Activated naive CD4-positive, alpha-beta T cell (primary cell): ENCODE results near the gene SIVA1.
A peak's percentile ranks its signal among the peaks of the same experiment; 100 is the strongest.

Source experiments
- DNase-seq, 4 experiments: peaks; one replicate each; lab custom pipeline; 2025; lab: John Stamatoyannopoulos, UW

SIVA1 gene, protein sequence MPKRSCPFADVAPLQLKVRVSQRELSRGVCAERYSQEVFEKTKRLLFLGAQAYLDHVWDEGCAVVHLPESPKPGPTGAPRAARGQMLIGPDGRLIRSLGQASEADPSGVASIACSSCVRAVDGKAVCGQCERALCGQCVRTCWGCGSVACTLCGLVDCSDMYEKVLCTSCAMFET

DNA sequence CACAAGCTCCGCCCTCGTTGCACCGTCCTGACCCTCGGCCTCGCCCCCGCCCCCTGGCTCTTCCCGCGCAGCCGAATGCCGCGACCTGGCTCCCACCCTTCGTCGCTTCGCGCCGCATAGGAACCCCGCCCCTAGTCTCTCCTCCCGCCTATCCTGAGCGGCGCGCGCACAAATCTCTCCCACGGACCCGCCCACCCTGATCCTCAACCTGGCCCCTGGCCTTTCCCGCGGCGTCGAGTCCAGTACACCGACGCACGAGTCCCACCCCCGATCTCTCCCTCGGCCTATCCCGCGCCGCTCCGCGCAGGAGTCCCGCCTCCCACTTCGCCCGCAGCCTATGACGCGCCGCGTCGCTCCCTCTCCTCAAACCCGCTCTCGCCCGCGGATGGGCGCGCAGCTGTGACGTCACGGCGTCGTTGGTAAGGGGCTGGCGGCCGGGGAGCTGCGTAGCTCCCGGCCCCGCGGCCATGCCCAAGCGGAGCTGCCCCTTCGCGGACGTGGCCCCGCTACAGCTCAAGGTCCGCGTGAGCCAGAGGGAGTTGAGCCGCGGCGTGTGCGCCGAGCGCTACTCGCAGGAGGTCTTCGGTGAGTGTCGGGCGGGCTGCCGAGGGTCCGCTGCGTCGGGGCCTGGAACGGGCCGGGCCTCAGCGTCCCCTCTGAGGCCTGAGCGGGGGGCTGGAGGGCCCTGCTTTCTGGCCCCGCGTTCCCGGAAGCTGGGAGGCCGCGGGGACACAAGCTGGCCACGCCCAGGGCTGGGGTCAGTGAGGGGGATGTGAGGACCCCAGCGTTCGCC lies at the start of gene SIVA1:
TSS of gene SIVA1 (plus strand) at position 413 of the 793 bp plus-strand sequence. CDS start at position 468, 55 bp downstream.
- DNase-seq = peak; percentile 99 to 100 (median 100)

DNA sequence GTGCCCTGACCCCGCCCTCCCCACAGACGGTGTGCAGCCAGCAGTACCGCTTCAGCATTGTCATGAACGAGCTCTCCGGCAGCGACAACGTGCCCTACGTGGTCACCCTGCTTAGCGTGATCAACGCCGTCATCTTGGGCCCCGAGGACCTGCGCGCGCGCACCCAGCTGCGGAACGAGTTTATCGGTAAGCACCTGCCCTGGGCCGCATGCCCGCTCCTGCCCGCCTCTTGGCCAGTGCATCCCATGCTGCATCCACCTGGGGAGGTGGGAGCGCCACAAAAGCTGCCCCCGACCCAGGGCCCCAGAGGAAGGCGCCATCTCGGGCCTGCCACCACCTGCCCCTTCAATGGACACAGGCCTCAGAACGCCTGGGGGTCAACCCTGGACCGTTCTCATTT lies 49.7 kb upstream of the SIVA1 start:
- DNase-seq = no peak

DNA sequence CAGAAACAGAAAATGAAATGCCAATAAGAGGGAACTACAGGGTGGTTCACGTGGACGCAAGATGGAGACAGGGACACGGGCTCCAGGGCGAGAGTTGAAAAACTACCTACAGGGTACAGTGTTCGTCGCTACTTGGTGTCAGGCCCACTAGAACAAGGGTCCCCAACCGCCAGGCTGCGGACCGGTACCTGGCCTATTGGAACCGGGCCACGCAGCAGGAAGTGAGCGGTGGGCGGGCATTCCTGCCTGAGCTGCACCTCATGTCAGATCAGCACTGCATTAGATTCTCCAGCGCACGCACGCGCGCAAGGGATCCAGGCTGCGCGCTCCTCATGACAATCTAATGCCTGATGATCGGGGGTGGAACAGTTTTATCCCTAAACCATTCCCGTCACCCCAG lies 48.7 kb upstream of the SIVA1 start:
- no peak for DNase-seq

DNA sequence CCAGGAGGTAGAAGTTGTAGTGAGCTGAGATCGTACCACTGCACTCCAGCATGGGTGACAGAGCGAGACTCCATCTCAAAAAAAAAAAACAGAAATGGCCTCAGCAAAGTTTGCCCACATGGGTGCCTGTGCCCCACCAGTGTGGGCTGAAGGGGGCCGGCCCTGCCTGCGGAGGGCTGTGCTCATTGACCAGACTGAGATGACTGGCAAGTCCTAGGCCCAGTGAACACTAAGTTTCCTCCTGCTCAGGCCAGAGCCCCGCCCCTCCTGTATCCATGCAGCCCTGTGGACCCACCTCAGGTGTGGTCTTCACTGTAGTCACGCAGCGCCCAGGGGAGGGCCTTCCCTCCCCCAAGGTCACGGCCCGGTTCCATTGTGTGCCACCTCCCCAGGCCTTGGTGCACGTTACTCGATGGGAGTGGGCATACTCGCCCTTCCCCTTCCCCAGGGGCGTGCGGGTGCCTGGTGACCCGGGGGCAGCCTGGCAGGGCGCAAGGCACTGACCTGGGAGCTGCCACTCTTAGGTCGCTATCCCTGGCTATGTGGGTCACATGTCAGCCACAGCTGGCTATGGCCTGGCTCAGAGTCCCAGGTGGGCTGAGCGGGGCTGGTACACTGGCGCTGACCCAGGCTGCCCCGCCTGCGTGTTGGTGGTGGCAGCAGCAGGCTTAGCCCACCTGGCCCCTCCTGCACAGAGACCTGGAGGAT lies 47.5 kb upstream of the SIVA1 start:
- no peak for DNase-seq

DNA sequence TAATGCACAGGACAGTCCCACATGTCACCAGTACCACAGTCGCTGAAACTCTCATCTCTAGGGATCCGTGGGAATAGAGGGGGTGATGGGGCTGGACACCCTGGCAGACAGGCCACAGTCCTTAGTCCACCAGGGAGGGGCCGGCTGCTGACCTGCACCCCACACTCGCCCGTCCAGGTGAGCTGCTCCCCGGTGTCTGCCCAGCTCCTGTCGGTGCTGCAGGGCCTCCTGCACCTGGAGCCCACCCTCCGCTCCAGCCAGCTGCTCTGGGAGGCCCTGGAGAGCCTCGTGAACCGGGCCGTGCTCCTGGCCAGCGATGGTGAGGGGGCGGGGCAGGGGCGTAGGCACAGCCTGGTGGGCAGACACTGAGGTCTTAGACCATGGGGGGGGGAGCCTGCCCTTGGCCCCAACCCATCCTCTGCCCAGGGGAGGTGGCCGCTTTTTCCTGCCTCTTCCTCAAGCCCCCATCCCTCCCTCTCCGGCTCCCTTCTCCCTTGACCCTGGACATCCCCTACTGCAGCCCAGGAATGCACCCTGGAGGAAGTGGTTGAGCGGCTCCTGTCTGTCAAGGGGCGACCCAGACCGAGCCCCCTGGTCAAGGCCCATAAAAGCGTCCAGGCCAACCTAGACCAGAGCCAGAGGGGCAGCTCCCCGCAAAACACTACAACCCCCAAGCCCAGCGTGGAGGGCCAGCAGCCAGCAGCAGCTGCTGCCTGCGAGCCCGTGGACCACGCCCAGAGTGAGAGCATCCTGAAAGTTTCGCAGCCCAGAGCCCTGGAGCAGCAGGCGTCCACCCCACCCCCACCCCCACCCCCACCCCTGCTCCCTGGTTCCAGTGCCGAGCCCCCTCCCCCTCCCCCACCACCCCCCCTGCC lies 46.0 kb upstream of the SIVA1 start:
- no peak for DNase-seq

DNA sequence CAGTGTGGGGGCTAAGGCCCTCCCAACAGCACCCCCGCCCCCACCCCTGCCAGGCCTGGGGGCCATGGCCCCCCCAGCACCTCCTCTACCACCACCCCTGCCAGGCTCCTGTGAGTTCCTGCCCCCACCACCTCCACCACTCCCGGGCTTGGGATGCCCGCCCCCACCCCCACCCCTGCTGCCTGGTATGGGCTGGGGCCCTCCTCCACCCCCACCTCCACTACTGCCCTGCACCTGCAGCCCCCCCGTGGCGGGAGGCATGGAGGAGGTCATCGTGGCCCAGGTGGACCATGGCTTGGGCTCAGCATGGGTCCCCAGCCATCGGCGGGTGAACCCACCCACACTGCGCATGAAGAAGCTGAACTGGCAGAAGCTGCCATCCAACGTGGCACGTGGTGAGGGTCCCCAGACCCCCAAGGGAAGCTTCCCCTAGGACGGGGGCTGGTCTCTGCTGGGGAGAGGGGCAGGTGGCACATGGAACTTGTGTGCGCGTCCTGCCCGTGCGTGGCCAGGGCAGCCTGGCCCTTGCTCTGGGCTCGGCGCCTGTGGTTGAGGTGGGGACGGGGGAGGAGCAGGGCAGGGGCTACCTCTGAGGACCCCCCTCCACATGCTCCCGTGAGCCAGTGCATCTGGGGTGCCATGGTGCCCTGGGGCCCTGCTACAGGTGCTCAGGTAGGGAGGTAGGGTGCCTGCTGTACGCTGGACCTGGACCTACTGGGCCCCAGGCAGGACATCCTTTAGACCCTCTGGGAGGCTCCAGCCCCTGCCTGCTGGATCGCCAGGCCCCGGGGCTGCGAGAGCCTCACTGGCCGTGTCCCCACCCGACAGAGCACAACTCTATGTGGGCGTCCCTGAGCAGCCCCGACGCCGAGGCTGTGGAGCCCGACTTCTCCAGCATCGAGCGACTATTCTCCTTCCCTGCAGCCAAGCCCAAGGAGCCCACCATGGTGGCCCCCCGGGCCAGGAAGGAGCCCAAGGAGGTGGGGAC lies 45.0 kb upstream of the SIVA1 start:
- DNase-seq = no peak

DNA sequence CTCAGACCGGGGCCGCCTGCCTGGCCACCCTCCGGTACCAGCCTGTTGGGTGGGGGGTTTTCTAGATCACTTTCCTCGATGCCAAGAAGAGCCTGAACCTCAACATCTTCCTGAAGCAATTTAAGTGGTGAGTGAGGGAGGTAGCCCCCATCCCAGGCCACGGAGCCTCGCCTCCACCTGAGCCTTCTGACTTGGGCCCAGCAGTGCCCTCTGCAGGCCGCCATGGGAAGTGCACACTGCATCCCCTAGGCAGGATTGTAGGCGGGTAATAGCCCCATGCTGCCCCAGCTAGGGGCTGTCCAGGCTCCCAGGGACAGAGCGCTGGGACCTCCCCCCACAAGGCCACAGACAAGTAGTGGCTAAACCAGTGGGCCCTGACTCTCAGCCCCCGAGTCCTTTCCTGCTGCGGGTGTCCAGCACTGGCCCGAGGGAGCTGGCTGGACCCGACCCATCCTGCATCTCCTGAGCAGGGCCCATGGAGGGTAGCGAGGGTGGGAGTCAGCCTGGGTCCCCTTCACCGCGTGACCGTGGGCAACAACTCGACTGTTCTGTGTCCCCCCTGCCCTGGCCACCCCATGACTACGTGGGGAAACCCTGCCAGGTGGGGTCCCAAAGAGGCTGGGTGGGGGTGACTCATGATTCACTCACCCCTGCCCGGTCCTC lies 44.2 kb upstream of the SIVA1 start:
- peak; percentile 38 to 74 (median 52) for DNase-seq

DNA sequence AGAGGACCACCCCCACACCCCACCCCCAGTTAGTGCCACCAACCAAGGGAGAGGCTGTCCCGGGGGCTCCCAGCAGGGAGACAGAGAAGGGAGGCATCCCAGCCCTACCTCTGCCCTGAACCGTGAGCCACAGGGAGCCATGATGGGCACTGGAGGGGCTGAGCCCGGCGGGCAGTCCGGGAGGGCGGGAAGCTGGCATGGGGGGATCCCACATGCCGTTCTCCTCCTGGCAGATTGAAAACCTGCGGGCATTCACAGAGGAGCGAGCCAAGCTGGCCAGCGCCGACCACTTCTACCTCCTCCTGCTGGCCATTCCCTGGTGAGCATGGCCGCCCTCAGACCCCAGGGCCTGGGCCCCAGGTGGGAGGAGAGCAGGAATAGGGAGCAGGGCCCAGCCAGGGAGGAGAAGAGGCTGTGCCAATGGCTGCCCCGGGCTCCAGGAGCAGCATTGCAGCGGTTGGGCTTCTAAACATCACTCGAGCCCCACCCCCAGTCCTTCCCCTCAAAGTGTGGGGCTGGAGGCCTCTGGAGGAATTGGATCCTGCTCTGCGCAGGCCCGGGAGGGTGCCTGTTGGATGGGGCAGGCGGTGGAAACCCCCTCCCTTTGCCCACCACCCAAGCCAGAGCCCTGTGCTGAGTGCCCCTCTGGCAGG lies 43.4 kb upstream of the SIVA1 start:
- DNase-seq = no peak

DNA sequence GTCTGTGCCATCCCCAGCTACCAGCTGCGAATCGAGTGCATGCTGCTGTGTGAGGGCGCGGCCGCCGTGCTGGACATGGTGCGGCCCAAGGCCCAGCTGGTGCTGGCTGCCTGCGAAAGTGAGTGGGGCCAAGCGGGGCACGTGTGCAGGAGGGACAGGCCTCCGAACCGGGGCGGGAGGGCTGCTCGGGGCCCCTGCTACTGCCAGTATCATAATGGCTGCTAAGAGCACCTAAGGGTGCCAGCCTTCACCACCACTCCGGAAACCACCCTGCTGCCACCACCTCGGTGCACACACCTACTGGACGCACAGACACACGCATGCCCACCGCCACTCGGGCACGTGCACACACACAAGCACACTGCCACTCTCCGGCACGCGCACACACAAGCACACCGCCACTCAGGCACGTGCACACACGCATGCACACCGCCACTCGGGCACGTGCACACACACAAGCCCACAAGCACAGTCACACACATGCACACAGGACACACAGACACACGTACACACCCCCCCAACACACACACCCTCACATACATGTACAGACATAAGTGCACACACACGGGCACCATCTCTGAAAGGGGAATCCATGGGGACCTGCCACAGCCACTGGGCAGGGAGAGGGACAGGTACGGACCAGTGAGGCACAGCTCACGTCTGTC lies 42.7 kb upstream of the SIVA1 start:
- no peak for DNase-seq

DNA sequence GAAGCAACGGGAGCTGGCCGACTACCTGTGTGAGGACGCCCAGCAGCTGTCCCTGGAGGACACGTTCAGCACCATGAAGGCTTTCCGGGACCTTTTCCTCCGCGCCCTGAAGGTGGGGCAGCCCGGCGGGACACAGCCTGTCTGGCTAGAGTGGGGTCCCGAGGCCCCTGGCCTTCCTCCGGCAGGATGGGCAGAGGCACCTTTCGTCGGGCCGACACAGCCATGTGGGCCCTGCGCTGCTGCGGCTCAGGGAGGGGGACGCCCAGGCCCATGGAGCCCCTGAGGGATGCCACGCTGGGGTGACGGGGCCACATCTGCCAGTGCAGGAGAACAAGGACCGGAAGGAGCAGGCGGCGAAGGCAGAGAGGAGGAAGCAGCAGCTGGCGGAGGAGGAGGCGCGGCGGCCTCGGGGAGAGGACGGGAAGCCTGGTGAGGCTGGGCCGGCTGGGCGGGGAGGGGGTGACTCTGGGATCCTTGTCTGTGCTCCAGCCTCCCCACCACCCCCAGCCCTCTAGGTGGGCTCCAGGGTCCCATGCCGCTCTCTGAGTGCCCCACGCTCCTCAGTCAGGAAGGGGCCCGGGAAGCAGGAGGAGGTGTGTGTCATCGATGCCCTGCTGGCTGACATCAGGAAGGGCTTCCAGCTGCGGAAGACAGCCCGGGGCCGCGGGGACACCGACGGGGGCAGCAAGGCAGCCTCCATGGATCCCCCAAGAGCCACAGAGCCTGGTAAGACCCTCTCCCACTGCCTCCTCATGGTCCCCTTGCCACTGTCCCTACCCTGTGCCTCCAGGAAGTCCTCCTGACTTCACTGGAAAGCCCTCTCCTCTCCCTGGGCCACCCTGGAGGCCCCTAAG lies 39.8 kb upstream of the SIVA1 start:
- no peak for DNase-seq

DNA sequence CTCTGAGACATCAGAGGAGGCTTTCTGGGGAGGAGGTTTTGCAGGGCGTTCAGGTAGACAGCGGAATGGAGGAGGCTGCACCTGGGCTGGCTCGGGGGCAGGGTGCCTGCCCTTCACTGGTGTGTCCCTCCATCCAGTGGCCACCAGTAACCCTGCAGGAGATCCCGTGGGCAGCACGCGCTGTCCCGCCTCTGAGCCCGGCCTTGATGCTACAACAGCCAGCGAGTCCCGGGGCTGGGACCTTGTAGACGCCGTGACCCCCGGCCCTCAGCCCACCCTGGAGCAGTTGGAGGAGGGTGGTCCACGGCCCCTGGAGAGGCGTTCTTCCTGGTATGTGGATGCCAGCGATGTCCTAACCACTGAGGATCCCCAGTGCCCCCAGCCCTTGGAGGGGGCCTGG lies 38.9 kb upstream of the SIVA1 start:
- DNase-seq = no peak

DNA sequence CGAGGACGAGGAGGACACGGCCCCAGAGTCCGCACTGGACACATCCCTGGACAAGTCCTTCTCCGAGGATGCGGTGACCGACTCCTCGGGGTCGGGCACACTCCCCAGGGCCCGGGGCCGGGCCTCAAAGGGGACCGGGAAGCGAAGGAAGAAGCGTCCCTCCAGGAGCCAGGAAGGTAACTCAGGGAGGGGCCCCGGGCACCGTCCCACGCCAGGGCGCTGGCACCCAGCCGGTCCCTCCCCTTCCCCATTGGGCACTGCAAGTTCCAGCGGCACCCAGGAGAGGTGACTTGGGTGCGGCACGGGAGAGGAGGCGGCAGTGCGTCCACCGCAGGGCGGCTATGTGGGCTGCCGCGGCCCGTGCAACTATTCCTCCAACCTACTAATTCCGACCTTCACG lies 38.3 kb upstream of the SIVA1 start:
- DNase-seq = no peak

DNA sequence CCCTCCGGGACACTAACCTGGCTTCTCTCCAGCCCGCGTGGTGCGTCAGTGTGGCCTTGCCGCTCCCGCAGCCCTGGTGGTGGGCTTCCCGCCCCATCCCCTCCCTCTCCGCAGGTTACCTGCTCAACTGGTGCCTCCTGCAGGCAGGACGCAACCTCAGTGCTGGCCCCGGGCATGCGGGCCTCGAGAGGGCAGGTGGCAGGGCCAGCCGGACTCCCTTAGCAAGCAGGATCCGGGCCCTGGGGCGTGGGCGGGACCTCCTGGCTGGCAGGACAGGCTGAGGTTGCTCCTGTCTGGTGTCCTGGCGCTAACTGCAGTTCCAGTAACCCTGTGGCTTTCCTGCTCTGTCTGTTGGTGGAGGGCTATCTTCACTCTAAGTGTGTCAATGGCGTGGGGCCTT lies 37.5 kb upstream of the SIVA1 start:
- DNase-seq = no peak

DNA sequence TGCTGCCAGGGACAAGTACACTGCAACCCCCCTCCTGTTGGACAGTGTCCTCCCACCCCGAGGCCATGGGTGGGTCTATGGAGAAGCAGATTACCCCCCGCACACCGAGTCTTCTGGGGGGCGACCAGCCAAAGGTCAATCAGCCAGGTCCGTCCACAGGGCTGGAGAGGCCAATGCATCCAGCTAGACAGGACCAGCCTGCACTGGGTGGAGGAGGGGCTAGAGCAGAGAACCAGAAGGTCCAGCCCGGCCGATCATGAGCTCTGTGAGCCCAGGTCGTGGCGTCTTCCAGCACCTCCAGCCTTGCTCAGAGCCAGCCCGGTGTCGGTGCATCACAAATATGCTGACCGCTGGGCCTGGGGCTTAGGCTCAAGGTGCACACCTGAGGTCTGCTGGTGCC lies 37.1 kb upstream of the SIVA1 start:
- DNase-seq = no peak

DNA sequence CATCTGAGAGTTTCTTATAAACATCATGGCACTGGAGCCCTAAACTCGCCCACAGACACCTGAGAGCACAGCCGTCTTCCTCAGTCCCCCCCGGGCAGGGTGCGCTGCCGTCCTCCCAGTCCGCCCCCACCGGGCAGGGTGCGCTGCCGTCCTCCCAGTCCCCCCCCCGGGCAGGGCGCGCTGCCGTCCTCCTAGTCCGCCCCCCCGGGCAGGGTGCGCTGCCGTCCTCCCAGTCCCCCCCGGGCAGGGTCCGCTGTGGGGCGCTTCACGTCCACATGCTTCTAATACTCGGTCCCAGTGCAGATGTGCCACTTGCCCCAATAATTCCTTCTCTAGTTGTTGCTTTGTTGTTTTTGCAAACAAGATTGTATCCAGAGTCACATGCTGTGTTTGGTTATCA lies 35.8 kb upstream of the SIVA1 start:
- DNase-seq = no peak

DNA sequence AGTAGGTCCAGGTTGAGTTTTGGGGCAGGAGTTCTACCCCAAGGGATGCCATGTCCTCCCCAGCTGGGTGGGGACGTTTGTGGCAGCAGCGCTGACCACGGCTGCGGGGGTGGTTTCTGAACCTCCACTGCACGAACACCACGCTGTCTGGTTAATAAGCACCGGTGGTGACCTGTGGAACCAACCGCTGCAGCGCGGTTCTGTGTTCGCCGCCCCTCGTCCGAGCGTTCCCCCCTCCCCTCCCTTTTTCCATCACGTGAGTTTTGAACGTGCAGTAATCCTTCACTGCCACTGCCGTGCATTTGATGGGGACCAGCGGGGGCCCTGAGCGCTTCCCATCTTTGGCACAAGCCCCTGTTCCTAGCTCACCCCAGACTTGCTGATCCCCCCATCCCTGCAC lies 35.3 kb upstream of the SIVA1 start:
- DNase-seq = no peak

DNA sequence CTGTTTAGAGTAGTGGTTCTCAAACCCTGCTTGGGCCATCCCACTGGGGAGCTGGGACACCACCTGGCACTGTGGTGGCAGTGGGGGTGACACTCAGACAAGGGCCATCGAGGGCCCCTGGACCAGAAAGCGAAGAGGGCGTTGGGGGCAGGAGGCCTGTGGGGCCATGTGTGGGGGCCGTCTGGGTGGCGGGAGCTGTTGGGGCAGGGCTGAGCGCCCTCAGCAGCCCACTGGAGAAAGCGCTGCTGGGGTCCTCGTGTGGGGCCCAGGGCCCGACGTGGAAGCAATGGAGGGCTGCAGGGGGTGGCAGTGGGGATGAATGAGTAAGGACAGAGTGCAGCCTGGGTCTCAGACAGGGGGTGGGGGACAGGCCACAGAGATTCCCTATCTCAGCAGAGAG lies 34.8 kb upstream of the SIVA1 start:
- no peak for DNase-seq

DNA sequence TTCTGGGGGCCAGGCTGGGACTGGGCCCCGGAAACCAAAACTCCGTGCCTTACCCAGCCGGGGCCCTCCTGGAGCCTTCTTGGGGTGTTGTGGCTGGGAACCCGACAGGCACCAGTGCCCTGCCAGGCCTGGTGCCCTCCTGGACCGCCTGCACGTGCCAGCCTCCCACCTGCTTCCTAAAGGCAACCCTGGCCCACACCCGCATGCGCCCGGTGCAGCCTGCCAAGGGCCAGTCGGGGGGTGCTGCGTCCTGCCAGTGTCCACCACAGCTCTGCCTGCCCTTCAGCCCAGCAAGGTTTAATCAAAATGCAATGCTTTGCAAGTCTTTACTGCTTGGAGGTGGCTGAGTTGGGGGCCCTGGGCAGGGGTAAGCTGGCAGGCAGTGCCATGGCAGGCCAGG lies 34.1 kb upstream of the SIVA1 start:
- DNase-seq = no peak
